ENCODE results near the gene ZSWIM6.

DNA sequence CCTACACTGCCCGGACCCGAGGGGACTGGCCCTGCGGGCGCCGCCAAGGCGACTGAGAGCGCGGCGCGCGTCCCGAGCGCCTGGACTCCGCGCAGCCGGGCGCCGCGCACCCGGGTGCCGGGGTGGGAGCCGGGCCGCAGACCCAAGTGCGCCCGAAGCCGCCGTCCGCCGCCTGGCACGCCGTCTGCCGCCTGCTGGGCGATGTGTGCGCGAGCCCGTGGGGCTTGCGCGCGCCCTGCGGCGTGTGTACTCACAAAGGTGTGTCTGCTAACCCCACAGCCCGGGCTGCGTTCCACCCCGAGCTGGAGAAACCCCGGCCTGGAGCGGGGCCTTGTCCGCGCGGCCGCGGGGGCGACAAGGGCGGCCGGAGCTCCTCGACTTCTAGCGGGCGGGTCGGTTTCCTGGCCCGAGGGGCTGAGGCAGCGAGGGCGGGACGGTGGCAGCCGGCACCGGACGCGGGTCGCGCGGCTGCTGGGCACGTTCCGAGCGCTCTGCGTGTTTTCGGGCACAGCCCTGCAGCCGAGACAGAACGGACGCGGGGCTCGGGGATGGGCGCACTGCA is 1.1 kb upstream of the ZSWIM6 start:
- TF ChIP-seq, protein P1, sequence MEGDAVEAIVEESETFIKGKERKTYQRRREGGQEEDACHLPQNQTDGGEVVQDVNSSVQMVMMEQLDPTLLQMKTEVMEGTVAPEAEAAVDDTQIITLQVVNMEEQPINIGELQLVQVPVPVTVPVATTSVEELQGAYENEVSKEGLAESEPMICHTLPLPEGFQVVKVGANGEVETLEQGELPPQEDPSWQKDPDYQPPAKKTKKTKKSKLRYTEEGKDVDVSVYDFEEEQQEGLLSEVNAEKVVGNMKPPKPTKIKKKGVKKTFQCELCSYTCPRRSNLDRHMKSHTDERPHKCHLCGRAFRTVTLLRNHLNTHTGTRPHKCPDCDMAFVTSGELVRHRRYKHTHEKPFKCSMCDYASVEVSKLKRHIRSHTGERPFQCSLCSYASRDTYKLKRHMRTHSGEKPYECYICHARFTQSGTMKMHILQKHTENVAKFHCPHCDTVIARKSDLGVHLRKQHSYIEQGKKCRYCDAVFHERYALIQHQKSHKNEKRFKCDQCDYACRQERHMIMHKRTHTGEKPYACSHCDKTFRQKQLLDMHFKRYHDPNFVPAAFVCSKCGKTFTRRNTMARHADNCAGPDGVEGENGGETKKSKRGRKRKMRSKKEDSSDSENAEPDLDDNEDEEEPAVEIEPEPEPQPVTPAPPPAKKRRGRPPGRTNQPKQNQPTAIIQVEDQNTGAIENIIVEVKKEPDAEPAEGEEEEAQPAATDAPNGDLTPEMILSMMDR (IDR thresholded peaks at IDR 0.05) = peak; percentile 42
- TF ChIP-seq KDM1A (IDR thresholded peaks at IDR 0.05; ENCODE audit: low read depth) = no peak
